Neural crest cell (in vitro differentiated cells): ENCODE results near the gene DLD. TPM values are rescaled to one million over a fixed set of nuclear protein-coding genes. Genes with fewer than 3 reads are reported as not detected.

Experiments used
- DNase-seq: peaks from one replicate; pipeline ENCODE4 v3.0.0; 2021; ENCODE audit warnings: low read depth, mixed read lengths, low spot score
- H3K27ac Mint-ChIP-seq: one replicate; pipeline ENCODE4 v1.8.0; 2021; ENCODE audit warnings: mild to moderate bottlenecking, mixed read lengths; ENCODE audit not compliant: unreplicated experiment
- H3K27me3 Mint-ChIP-seq: 2 replicates; pipeline ENCODE4 v1.8.0; 2021; ENCODE audit warnings: low read depth, mild to moderate bottlenecking, mixed read lengths
- H3K36me3 Mint-ChIP-seq: 2 replicates; pipeline ENCODE4 v1.8.0; 2021; ENCODE audit warnings: low read depth, mild to moderate bottlenecking, mixed read lengths
- H3K4me1 Mint-ChIP-seq: 2 replicates; pipeline ENCODE4 v1.8.0; 2021; ENCODE audit warnings: mixed read lengths
- H3K4me3 Mint-ChIP-seq: one replicate; pipeline ENCODE4 v1.8.0; 2021; ENCODE audit warnings: mild to moderate bottlenecking, mixed read lengths
- H3K9me3 Mint-ChIP-seq: 2 replicates; pipeline ENCODE4 v1.8.0; 2021; ENCODE audit warnings: mixed read lengths
- CTCF ChIP-seq: fragments of 200-600 bp; sonication (generic); conservative IDR thresholded peaks from 2 replicates; pipeline ENCODE4 v1.5.0; 2021; ENCODE audit warnings: antibody characterized with exemption, mild to moderate bottlenecking
- total RNA-seq: library from RNA; stranded (reverse); gene quantifications from 2 replicates; pipeline ENCODE4 v1.2.1, GENCODE V29; 2021

The DLD gene
- total RNA-seq, 1 donor from 2014 or later = 82.1 TPM

- TF ChIP-seq CTCF = no peak
- no peak for DNase-seq
- Mint-ChIP-seq H3K4me3 (no peak overlapping the region), H3K27me3 (no peaks in the 10 kb centered on the region), H3K4me1 (peaks cover 5% of the 10 kb centered on the region), H3K36me3 (peaks cover 25% of the 10 kb centered on the region), H3K9me3 (no peaks in the 10 kb centered on the region), H3K27ac (no peak overlapping the region)
Observed at GRCh38 chr7:107964510-107964909, 73.5 kb downstream of the DLD start.

- Mint-ChIP-seq H3K4me3 (no peak overlapping the region), H3K9me3 (no peaks in the 10 kb centered on the region), H3K4me1 (peaks cover 9% of the 10 kb centered on the region), H3K27me3 (no peaks in the 10 kb centered on the region), H3K36me3 (peaks cover 26% of the 10 kb centered on the region), H3K27ac (peak overlapping the region; percentile 57)
- no peak for DNase-seq
- no peak for TF ChIP-seq CTCF
Observed at GRCh38 chr7:107966711-107967110, 75.7 kb downstream of the DLD start.

- TF ChIP-seq CTCF = no peak
- H3K9me3 Mint-ChIP-seq = no peaks in the 10 kb centered on the region
- no peaks in the 10 kb centered on the region for H3K27me3 Mint-ChIP-seq
- DNase-seq = no peak
- peaks cover 14% of the 10 kb centered on the region for H3K4me1 Mint-ChIP-seq
- H3K27ac Mint-ChIP-seq = no peak overlapping the region
- H3K36me3 Mint-ChIP-seq = peaks cover 22% of the 10 kb centered on the region
- no peak overlapping the region for H3K4me3 Mint-ChIP-seq
Observed at GRCh38 chr7:107967420-107967819, 76.4 kb downstream of the DLD start.

GRCh38 chr7:107968449-107968848 lies 77.5 kb downstream of the DLD start:
- TF ChIP-seq CTCF = no peak
- peaks cover 9% of the 10 kb centered on the region for H3K4me1 Mint-ChIP-seq

GRCh38 chr7:107969856-107970255 lies 78.9 kb downstream of the DLD start:
- peaks cover 13% of the 10 kb centered on the region for H3K4me1 Mint-ChIP-seq
- no peak overlapping the region for H3K27ac Mint-ChIP-seq
- peaks cover 18% of the 10 kb centered on the region for H3K36me3 Mint-ChIP-seq
- DNase-seq = no peak
- no peaks in the 10 kb centered on the region for H3K27me3 Mint-ChIP-seq
- no peak overlapping the region for H3K4me3 Mint-ChIP-seq
- H3K9me3 Mint-ChIP-seq = no peaks in the 10 kb centered on the region
- no peak for TF ChIP-seq CTCF

More at GRCh38 chr7:107968449-107968848, 77.5 kb downstream of the DLD start:
- no peaks in the 10 kb centered on the region for H3K9me3 Mint-ChIP-seq
- H3K27ac Mint-ChIP-seq = no peak overlapping the region
- DNase-seq = no peak
- H3K4me3 Mint-ChIP-seq = no peak overlapping the region
- H3K36me3 Mint-ChIP-seq = peaks cover 21% of the 10 kb centered on the region
- no peaks in the 10 kb centered on the region for H3K27me3 Mint-ChIP-seq

Other genes starting within 250 kb of the DLD start
- 0.12 and 0.52 TPM in 2 replicates for gene SLC26A4, start 230.4 kb upstream of the DLD start, total RNA-seq
- gene CBLL1, start 147.0 kb upstream of the DLD start, total RNA-seq = 30.8 and 35.2 TPM in 2 replicates
- not detected in 2 replicates for gene SLC26A3, start 88.0 kb upstream of the DLD start, total RNA-seq
- 127 and 131 TPM in 2 replicates for gene LAMB1, start 112.0 kb downstream of the DLD start, total RNA-seq
- 0.11 and 0.16 TPM in 2 replicates for gene LAMB4, start 239.2 kb downstream of the DLD start, total RNA-seq